ENCODE results near the gene USP13.
A peak's percentile ranks its signal among the peaks of the same experiment; 100 is the strongest.
"Not testable (repeated sequence)": the region's sequence is repeated elsewhere in the genome, so short reads cannot be mapped to it uniquely, and the experiment has no call there.

USP13 gene

DNA sequence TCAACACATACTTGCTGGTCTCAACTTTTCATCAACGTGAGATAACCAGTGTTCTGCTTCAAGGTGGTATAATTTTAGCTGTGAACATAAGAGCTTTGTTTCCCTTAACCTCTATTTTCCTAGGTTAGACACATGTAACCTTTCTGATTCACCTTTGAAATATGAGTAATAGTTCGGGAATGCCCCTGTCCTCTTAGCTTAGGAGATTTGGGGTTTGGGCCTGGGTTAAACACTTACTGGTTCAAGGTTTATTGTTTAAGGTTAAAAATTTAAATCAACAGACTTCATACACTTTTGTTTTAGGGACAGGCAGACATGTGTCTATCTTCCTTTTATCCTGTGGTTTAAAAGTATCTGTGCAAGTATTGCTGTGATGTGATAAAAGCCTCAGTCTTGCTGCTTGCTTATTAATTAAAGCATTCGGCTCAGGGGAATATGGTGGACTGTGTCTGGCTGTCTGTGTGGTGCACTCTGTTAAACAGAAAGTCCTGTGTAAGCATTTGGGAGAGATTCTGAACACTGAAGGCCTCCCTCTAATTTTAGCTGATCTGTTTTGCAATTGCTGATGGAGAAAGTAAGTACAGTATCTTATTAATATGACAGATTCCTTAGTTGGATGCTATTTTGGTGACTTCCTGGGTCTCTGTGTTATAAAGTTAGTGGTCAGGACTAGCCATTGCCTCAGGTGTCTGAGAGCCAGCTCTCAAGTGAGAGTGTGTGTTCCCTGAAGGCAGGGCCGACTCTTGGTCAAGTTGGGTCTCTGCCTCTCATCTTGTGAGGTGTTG lies 81.8 kb downstream of the USP13 start:
- DNase-seq (ENCODE audit: low spot score) = no peak

DNA sequence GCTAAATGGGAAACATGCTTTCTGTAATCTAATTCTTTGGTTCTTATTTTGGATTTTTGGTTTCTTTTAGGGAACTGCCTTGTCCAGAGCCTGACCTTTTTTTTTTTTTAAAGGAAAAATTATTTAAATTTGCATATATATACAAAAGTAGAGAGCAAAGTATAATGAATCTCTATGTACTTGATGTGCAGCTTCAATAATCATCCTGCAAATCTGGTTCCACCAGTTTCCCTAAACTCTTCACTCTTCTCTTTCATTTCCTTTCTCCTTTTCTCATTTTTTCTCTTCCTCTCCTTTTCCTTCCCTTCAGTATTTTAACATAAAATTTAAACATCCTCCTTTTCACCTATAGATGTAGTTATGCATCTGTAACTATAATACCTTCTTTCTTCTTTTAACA lies 82.5 kb downstream of the USP13 start:
- DNase-seq (ENCODE audit: low spot score) = no peak

DNA sequence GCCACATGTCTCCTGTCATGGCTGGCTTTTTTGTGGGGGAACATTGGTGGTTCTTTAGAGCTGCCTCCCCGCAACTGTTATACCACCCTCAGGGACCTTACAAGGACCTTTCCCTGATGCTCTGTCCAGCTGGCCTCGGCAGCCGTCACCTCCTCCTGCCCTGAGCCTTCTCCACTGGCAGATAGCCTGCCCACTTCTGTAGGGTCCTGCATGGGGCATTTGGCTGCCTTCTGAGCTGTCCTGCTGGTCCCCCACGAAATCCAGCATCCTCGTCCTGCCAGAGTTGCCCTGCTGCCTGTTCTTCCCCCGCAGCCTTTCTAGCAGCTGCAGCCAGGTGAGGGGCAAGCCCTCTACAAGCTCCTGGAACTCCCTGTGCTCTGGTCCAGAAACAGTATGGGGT lies 86.2 kb downstream of the USP13 start:
- DNase-seq (ENCODE audit: low spot score) = no peak

DNA sequence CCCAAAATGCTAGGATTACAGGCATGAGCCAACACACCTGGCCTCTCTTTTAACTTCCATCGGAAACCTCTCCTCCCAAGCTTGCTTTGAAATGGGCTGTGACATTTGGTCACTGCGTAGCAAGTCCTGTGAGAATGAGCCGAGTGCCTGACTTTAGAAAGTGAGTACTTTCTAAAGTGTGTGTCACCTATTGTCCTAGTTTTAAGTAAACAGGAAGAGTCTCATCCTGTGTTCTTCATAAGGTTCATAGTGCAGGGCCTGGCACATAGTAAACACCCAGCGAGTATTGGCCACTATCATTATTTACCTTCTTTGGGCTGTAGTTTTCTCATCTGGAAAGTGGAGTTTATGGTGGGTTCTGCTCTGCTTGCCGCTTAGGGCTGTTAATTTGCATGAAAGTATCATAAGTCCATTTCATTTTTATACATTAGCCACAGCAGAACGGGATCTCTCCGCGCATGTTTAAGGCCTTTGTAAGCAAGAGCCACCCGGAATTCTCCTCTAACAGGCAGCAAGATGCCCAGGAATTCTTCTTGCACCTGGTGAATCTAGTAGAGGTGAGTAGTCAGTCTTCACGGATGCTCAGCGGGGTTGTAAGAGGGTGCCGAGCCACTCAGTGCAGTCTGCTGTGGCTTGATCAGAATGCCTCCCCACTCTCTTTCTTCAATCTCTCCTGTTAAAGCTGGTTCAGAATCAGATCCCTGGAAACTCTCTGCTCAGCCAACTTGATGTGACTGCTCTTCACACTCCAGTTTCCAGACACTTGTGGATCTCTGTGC lies 87.2 kb downstream of the USP13 start:
- DNase-seq (ENCODE audit: low spot score) = no peak

DNA sequence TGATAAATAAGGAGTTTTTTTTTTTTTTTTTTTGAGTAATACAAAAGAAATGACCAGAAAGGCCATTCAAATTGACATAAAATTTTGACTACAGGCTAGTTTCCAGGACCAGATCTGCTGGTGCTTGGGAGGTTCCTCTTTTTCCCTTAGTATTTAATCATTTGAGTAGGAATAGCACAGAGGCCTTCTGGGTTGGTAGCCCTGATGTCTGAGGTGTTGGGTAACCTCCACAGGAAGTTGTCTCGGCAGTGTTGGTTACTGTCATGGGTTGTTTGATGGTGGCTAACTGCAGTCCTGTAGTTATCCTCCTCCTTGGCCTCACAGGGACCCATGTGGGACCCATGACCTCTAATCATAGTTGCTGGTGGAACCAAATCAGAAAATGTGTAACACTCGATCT lies 91.1 kb downstream of the USP13 start:
- DNase-seq (ENCODE audit: low spot score) = no peak

DNA sequence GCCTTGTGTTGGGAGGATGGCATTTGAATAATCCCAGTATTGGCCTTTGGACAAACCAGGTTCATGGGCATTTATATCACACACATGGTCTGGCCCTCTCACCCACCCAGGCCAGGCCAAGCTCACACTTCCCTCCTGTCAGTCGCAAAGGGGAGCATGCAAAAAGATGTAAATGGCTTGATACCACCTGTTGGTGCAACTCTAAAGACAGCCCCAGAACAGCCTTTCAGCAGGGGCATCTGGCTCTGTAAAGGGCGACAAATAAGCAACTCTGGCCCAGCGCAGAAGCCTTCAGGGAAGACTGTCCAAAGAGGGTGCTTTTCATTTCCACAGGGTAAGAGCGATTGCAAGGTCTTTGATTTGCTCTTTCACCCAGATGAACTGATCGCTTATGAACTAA lies 91.8 kb downstream of the USP13 start:
- DNase-seq (ENCODE audit: low spot score) = no peak

DNA sequence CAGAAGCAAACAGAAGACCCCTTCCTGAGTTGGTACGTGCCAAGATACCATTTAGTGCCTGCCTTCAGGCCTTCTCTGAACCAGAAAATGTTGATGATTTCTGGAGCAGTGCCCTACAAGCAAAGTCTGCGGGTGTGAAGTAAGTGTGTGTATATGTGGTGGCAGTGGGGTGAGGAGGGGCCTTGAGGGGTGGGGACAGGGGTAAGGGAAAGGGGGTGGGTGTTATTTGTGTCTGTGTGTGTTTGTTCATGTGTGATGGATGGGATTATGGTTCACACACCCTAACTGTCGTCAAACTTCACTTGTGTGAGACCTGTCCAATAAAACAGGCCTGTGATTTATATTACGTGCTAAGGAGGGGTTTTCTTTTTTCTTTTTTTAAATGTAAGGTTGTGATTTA lies 92.2 kb downstream of the USP13 start:
- DNase-seq (ENCODE audit: low spot score) = no peak

DNA sequence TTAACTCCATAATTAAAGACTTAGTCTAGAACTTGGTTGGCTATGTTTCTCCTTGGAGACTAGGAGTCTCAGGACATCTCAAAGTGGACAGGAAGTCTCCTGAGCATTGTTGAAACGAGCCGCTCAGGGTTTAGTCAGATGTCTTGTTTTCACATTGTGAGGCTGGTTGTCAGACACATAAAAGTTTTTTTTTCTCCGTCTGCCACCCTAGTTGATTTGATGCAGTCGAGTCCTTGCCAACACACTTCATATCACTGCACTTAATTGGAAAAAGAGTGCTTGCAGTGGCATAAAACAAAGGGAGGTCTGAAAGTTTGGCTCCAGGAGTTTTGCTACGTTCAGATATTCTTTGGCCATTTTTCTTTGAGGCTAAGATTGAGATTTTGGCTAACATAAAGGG lies 92.9 kb downstream of the USP13 start:
- no peak for DNase-seq (ENCODE audit: low spot score)

DNA sequence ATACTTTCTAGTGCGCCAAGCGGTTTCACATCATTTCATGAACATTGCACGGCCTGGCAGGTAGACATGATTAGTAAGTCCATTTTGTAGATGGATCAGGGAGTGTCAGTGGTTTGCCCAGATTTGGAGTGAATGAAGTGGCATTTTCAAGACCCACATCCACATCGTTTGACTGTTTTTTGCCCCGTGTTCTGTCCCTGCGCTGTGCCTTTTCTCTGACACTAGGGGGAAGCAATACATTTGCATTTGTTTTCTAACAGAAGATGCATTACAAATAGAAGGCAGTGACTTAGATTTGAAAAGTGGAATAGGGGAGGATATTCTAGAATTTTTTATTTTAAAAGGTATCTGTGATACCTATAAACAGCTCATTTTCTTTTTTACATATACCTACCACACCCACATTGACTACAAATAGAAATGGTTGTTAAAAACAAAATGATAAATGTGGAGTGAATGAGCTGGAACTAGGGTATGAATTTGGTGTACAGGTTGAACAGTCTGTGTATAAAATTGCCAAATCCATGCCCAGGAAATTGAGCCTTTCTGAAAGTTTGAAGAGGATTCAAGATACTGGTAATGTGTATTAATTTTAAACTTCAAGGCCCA lies 98.0 kb downstream of the USP13 start:
- DNase-seq (ENCODE audit: low spot score) = peak; percentile 4

DNA sequence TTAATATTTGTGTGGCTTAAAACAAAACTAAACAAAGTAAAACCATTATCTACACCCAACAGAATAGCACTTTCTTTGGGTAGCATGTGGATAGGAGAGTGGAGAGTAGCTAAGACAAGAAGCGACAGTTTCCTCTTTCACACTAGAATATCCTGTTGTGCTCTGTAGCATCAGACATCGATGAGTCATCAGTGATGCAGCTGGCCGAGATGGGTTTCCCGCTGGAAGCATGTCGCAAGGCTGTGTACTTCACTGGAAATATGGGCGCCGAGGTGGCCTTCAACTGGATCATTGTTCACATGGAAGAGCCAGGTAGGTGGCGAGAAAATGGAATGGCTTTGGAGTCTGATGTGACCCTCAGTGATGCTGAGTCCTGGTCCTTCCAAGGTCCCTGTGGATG lies 108.1 kb downstream of the USP13 start:
- DNase-seq (ENCODE audit: low spot score) = no peak

DNA sequence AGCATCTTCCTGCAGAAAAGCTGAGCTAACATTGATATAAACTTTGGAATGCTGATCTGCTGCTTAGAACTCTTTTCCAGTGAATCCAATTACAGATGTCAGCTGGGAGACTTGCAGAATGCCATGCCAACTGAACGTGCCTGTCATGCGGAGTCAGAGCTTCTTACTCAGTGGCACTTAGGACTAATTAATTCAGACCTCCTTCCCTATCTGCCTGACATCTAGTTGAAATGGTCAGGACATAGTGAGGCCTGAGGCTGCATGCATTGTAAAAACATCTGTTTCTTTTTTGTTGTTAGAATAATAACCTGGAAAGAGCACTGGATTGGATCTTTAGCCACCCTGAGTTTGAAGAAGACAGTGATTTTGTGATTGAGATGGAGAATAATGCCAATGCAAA lies 112.6 kb downstream of the USP13 start:
- no peak for DNase-seq (ENCODE audit: low spot score)

DNA sequence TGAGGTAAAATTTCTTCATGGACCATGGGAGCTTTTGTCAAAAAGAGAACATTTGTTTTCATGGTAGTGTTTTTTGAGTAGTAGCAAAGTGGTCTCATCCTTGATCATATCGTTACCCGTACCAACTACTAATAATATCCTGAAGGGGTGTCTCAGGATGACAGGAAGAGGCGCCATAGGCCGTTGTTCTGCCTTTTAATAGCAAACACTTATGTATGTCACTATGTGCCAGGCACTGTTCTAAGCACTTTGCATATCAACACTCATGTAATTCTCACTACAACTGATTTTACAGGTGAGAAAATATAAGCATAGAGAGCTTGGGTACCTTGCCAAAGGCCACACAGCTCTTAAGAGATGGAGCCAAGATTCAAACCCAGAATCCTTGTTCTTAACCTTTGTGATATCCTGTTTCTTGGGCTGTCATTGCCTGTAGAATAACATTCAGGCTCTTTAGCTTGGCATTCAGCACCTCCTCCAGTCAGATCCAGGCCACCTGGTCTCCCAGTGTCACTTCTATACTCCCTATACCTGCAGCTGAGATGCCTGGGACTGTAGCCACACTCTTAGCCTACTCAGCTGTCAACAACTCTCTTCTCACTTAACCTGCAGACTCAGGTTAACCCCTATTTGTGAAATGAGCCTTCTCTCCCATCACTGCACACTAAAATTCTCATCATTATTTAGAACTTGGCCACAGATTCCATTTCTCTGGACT lies 113.7 kb downstream of the USP13 start:
- no peak for DNase-seq (ENCODE audit: low spot score)

DNA sequence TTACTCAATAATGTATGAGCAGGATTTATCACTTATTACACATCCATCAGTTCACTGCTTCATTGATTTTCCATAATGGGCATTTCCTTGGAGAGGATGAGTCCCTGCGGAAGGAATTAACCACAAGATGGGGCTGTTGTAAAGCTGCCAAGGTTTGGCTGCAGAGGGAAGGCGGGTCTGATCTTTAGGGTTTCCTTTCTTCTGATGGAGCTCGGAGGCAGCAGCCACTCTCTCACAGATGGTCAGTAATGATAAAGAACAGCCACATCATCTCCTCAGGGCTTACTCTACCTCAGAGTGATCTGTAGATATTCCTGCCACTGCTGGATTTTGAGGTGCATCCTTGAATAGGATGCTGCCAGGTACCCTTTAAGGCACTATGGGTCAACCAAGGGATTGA lies 115.2 kb downstream of the USP13 start:
- DNase-seq (ENCODE audit: low spot score) = no peak

DNA sequence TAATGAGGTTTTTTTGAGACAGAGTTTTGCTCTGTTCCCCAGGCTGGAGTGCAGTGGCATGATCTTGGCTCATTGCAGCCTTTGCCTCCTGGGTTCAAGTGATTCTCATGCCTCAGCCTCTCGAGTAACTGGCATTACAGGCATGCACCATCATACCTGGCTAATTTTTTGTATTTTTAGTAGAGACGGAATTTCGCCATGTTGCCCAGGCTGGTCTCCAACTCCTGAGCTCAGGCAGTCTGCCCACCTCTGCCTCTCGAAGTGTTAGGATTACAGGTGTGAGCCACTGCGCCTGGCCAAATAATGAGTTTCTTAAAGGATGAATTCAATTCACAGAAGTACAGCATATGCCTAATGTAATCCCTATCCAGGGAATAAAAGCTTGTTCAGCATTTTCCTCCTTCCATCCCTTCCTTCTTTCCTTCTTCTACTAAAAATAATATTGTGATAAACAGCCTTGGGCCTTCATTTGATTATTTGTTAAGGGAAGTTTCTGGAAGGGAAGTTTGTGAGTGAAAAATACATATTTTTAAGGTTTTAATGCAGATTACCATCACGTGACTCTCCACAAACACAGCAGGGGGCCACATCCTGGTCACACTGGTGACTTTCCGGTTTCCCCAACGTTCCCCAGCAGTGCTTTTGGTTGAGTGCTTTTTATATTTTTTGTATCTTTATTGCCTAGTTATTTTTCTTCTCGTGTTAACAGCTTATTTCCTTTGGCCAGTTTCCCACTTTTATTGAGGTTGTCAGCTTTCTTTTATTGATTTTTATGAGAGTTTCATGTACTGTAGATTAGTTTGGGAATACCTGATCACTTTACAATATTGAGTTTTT lies 116.8 kb downstream of the USP13 start:
- DNase-seq (ENCODE audit: low spot score) = no peak

DNA sequence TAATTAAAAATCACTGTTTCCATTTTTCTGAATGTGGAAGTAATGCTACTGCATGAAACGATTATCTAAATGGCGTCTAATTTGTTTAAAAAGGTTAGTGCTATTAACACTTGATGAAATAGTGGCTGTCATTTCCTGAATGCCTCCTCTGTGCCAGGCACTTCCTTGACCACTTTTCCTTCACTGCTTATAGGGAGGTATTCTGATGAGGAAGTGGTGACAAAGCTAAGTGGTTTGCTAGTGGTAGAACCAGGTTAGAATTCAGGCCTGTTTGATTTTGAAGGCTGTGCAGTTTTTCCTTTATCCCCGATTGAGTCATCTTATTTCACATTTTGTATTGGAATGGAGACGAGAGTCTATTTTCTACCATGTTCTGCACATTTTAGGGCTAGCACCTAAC lies 119.0 kb downstream of the USP13 start:
- no peak for DNase-seq (ENCODE audit: low spot score)

DNA sequence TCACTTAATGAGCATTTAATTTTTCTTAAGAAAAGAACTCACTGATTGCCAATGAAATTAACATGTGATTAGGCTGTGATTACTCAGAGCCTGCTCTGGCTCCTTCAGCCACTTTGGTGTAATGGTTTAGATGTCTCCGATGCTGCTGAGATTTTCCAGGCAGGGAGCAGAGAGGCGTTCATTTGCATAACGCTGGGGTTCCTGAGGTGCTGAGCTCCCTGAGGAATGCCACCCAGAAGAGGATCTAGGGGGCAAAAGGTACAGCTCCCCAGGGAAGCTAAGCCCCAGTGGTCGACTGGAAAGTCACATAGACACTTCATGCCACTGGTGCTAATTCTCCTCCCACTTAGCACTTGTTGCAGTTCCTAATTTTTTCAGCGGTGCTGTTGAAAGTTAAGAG lies 119.5 kb downstream of the USP13 start:
- DNase-seq (ENCODE audit: low spot score) = no peak

DNA sequence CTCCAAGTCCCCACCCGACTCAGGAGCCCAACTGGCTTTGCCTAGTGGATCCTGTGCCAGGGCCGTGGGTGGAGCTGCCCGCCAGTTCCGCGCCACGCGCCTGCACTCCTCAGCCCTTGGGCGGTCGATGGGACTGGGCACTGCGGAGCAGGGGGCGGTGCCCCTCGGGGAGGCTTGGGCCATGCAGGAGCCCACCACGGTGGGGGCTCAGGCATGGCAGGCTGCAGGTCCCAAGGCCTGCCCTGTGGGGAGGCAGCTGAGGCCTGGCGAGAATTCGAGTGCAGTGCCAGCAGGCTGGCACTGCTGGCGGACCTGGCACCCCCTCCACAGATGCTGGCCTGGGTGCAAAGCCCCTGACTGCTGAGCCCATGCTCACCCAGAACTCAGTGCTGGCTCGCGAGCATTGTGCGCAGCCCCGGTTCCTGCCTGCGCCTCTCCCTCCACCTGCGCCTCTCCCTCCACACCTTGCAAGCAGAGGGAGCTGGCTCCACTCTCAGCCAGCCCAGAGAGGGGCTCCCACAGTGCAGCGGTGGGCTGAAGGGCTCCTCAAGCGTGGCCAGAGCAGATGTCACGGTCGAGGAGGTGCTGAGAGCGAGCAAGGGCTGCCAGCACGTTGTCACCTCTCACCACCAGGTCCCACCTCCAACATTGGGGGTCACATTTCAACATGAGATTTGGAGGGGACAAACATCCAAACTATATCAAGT lies 122.7 kb downstream of the USP13 start:
- DNase-seq (ENCODE audit: low spot score) = no peak

DNA sequence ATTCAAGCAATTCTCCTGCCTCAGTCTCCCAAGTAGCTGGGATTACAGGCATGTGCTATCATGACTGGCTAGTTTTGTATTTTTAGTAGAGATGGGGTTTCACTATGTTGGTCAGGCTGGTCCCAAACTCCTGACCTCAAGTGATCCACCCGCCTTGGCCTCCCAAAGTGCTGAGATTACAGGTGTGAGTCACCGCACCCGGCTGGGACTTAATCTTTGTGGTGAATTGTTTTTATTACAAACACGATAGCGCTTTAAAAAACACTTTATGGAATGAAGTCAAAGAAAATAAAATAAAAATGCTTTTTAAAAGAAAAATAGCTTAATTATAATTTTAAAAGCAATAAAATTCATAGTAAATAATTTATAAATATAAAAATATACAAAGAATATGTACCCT lies 130.0 kb downstream of the USP13 start:
- DNase-seq (ENCODE audit: low spot score) = not testable (repeated sequence)

DNA sequence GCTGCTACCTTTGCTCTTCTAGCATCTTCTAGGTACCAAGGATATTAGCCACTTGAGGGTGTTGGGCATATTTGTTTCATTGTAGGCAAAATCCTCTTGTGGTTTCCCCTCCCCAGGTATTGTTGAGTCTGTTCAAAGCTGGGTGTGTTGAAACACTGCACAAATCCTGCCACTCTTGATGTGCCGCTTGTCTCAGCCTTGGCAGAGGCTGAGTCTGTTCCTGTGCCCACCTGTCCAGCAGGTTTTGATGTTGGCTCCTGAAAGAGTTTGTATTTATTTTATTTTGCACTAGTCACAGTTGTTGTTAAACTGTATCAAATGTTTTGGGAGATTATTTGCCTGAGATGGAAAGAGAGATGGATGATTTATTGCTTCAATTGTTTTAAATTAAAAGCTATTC lies 136.2 kb downstream of the USP13 start:
- DNase-seq (ENCODE audit: low spot score) = no peak

DNA sequence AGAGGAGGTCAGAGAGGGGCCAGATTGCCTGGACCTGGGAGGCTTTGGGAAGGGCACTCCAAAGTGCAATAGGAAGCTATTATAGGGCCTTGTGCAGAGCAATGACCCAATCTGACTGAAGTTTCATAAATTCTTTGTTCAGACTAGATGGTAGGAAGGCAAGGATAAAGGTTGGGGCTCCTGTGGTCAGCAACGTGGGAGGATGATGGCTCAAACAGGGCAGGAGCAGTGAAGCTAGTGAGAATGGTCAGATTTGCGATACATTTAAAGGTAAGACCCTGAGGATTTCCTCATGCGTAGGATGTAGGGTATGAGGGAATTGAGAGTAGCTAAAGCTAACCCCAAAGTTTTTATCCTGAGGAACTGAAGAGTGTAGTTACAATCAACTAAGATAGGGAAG lies 139.0 kb downstream of the USP13 start:
- no peak for DNase-seq (ENCODE audit: low spot score)

DNA sequence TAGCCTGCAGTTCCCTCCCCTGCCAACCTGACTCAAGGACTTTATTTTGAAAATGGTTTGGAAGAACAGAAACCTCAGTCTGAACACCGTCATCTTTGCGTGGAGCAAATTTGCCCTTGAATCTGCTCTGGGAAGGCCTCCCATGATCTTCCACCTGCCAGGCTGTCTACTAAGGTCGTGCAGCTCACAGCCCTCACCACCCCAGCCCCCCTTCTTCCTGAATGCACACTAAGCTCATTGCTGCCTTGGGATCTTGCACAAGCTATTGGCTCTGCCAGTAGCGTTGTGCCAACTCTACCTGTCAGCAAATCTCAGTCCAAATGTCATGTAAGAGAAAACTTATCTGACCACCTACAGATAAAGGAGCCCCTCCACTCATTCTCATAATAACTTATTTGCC lies 141.5 kb downstream of the USP13 start:
- DNase-seq (ENCODE audit: low spot score) = no peak

Data from CD4-positive, alpha-beta T cell treated with Interleukin-2 at 100 ng/mL for 4 hours (primary cell).